Measurements from ENCODE around the gene SYS1. TPM values are rescaled to one million over a fixed set of nuclear protein-coding genes. Genes with fewer than 3 reads are reported as not detected.

Gene SYS1
- total RNA-seq, 1 experiment from 2014 or later = 38.8 TPM

DNA sequence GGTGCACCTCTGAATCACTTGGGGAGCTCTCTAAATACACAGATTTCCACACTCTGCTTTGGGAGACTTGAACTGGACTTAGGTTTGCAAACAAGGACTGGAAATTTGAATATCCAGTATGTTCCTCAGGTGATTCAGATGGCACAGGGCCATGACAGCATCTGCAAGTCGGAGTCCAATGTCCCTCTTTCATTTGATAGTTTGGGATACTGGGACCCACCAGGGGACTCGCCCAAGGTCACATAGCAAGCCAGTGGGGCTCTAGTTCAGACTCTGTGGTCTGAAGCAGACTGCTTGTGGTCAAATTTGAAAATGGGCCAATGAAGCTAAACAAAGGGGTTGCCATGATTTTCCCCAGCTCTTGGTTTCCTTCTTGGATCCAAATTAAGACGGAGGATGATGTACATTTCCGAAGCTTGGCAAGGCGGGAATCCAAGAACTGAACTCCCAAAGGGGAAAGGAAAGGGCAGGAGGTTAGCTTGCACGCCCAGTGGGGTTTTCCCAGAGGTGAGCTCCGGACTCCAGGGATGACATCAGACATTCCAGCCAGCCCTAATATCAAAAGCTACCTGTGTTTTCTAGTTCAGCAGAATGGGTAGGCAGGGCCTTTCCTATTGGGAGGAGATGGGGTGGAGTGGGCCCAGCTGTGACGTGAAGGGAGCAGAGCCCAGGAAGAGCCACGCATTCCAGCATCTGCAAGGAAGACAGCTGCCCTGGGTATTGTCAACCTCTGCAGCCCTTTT is 3.4 kb upstream of the SYS1 start:
- Histone ChIP-seq H4K20me1 (ENCODE audit: insufficient read depth) (peaks cover 7% of the 10 kb centered on the region; the same call in 1 of the 2 replicates), H3K4me3 (no peak overlapping the region), H3K4me1 (replicated peaks; ENCODE audit: insufficient read depth) (peaks cover 62% of the 10 kb centered on the region), H3K4me2 (peak overlapping the region; percentile 2; the same call in 1 of the 2 replicates), H2AFZ (no peak overlapping the region), H3F3A (ENCODE audit: insufficient read depth, low read depth) (peaks cover 39% of the 10 kb centered on the region), H3K9me3 (ENCODE audit: insufficient read depth, low read depth) (no peaks in the 10 kb centered on the region), H3K27me3 (ENCODE audit: insufficient read depth, low read depth) (no peaks in the 10 kb centered on the region), H3K27ac (no peak overlapping the region), H3K79me2 (ENCODE audit: low read depth) (peaks cover 10% of the 10 kb centered on the region), H3K36me3 (ENCODE audit: low read depth) (no peaks in the 10 kb centered on the region), H3K9me2 (ENCODE audit: insufficient read depth) (no peaks in the 10 kb centered on the region)
- CTCF ChIA-PET = interaction anchor here (0.5 to 1.0 kb wide), 4 partner anchors 15 to 439 kb away, joined by 3 to 9 read pairs (median 4); no protein-coding TSS in a partner anchor
- BruUV-seq (replicated peaks) = no TSS peak
- DNase-seq = peak in 1 of 2 experiments; percentile 61
- intact Hi-C loops (cut with micrococcal nuclease; ENCODE audit: unreplicated experiment) = loop anchor here (5.0 kb wide), 1 partner anchor 78 kb away; no protein-coding TSS in a partner anchor
- POLR2A ChIA-PET (ENCODE audit: unreplicated experiment) = interaction anchor here (0.7 to 1.1 kb wide), 4 partner anchors 12 to 294 kb away, joined by 3 to 11 read pairs (median 6); no protein-coding TSS in a partner anchor
- no peak for TF ChIP-seq CTCF (conservative IDR thresholded peaks at IDR 0.05)
- TF ChIP-seq EZH2 (IDR thresholded peaks at IDR 0.05; ENCODE audit: low read depth) = no peak

DNA sequence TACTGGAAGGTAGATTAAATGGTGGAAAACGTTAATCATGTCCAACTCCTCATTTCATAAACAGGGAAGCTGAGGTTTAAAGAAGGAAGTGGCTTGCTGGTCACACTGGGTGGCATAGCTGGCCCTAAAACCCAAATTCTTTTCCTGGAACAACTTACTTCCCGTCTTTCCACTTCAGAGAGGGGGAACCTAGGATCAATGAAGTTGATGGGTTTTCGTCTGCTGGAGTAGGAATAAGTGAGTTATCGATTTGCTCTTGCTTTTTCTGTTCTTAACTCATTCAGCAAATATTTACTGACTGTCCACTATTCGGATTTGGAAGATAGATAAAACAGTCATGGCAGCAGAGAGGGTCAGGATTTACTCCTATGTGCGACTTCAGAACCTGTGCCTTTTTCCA is 1.2 kb upstream of the SYS1 start:
- H4K20me1 ChIP-seq (ENCODE audit: insufficient read depth) = peaks cover 7% of the 10 kb centered on the region; the same call in 1 of the 2 replicates
- H3K36me3 ChIP-seq (ENCODE audit: low read depth) = peaks cover 12% of the 10 kb centered on the region; the same call in 1 of the 2 replicates
- H3K27me3 ChIP-seq (ENCODE audit: insufficient read depth, low read depth) = no peaks in the 10 kb centered on the region
- no peak overlapping the region for H3K27ac ChIP-seq
- H3F3A ChIP-seq (ENCODE audit: insufficient read depth, low read depth) = peaks cover 19% of the 10 kb centered on the region
- no peak for DNase-seq
- ChIA-PET POLR2A (ENCODE audit: unreplicated experiment) (interaction anchor here (2.3 kb wide), 1 partner anchor 14 kb away, joined by 13 read pairs; the partner anchor contains the start of gene SDC4), CTCF (interaction anchor here (0.8 to 1.5 kb wide), 2 partner anchors 18 to 57 kb away, joined by 3 to 4 read pairs; no protein-coding TSS in a partner anchor)
- no peak overlapping the region for H2AFZ ChIP-seq
- H3K9me2 ChIP-seq (ENCODE audit: insufficient read depth) = no peaks in the 10 kb centered on the region
- no peak overlapping the region for H3K4me2 ChIP-seq
- intact Hi-C loops (cut with micrococcal nuclease; ENCODE audit: unreplicated experiment) = loop anchor here (2.0 to 5.0 kb wide), 3 partner anchors 17 to 76 kb away; no protein-coding TSS in a partner anchor
- H3K4me1 ChIP-seq (replicated peaks; ENCODE audit: insufficient read depth) = peaks cover 41% of the 10 kb centered on the region
- TF ChIP-seq EZH2 (IDR thresholded peaks at IDR 0.05; ENCODE audit: low read depth) (no peak), CTCF (conservative IDR thresholded peaks at IDR 0.05) (no peak)
- no TSS peak for BruUV-seq (replicated peaks)
- H3K9me3 ChIP-seq (ENCODE audit: insufficient read depth, low read depth) = no peaks in the 10 kb centered on the region
- H3K79me2 ChIP-seq (ENCODE audit: low read depth) = peaks cover 27% of the 10 kb centered on the region
- no peak overlapping the region for H3K4me3 ChIP-seq

DNA sequence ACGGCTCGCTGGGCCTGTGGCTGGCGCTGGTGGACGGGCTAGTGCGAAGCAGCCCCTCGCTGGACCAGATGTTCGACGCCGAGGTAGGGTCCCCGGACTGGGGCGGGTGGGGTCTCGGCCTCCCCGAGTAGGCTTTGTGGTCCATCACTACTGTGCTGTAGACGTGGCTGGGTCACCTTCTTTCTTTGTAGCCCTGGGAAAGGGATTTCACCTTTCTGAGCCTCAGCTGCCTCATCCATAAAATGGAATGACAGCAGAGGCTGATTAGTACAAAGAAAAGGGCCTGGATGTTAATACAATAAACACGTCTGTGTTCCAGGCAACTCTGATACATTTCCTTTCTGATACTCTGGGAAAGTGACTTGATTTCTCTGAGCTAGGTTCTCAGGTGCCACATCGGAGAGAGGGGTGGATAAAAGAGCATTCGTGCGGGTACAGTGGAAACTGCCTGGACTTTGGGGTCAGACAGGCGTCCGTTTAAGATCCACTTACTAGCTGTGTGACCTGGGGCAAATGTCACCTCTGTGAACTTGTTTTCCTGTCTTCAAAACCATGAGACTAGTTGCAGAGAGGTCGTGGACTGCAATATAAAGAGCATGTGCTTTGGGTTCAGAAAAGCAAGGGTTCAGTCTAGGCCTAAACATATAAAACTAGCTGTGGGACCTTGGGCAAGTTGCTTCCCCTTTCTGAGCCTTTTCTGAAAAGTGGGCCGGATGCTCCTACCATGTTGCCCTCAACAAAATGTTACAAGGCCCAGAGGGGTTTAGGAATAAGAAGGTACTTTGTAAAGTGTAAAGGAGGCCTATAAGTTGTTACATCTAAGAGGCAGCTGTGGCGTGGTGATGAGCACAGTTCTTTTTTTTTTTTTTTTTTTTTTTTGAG is 896 bp downstream of the SYS1 start:
- peak overlapping the region; percentile 76 for H2AFZ ChIP-seq
- H3K9me3 ChIP-seq (ENCODE audit: insufficient read depth, low read depth) = no peaks in the 10 kb centered on the region
- peak overlapping the region; percentile 83 for H3K4me3 ChIP-seq
- CTCF ChIA-PET = interaction anchor here (0.6 to 1.9 kb wide), 7 partner anchors 38 to 578 kb away, joined by 3 to 18 read pairs (median 8); no protein-coding TSS in a partner anchor
- DNase-seq = no peak
- no peak overlapping the region for H3K27ac ChIP-seq
- peaks cover 27% of the 10 kb centered on the region for H3K79me2 ChIP-seq (ENCODE audit: low read depth)
- H3K4me2 ChIP-seq = peak overlapping the region; percentile 90
- H3F3A ChIP-seq (ENCODE audit: insufficient read depth, low read depth) = peaks cover 3% of the 10 kb centered on the region; the same call in 1 of the 2 replicates
- POLR2A ChIA-PET (ENCODE audit: unreplicated experiment) = interaction anchor here (0.6 to 2.3 kb wide), 6 partner anchors 16 to 218 kb away, joined by 3 to 13 read pairs (median 4); partner anchors contain the start of gene SDC4
- H4K20me1 ChIP-seq (ENCODE audit: insufficient read depth) = peaks cover 7% of the 10 kb centered on the region; the same call in 1 of the 2 replicates
- H3K36me3 ChIP-seq (ENCODE audit: low read depth) = peaks cover 22% of the 10 kb centered on the region; the same call in 1 of the 2 replicates
- peaks cover 21% of the 10 kb centered on the region for H3K4me1 ChIP-seq (replicated peaks; ENCODE audit: insufficient read depth)
- H3K27me3 ChIP-seq (ENCODE audit: insufficient read depth, low read depth) = no peaks in the 10 kb centered on the region
- intact Hi-C loops (cut with micrococcal nuclease; ENCODE audit: unreplicated experiment) = loop anchor here (1.0 to 5.0 kb wide), 6 partner anchors 19 to 407 kb away; no protein-coding TSS in a partner anchor
- H3K9me2 ChIP-seq (ENCODE audit: insufficient read depth) = no peaks in the 10 kb centered on the region
- TF ChIP-seq CTCF (conservative IDR thresholded peaks at IDR 0.05) = no peak
- no peak for TF ChIP-seq EZH2 (IDR thresholded peaks at IDR 0.05; ENCODE audit: low read depth)
- BruUV-seq (replicated peaks) = TSS peak; percentile 34
